Fibroblast of pulmonary artery (primary cell): ENCODE data around the gene MINDY1.

Experiments
- DNase-seq: peaks from one replicate; pipeline ENCODE4 v3.0.0-alpha.2; 2010; ENCODE audit warnings: low read depth
- H3K4me3 ChIP-seq: replicated peaks from 2 replicates; pipeline ENCODE4 v1.5.1; 2011; ENCODE audit warnings: low read depth, mild to moderate bottlenecking, control low read depth, low read length, moderate library complexity
- TF ChIP-seq, protein P1 (sequence below): IDR thresholded peaks from 2 replicates; pipeline ENCODE4 v1.5.1; 2011; ENCODE audit warnings: mild to moderate bottlenecking, control low read depth, low read length, inconsistent platforms; ENCODE audit errors: missing control alignments

The MINDY1 gene

GRCh38 chr1:151011154-151011850 is 4.6 kb upstream of the MINDY1 start:
- DNase-seq, result no peak
- no peak overlapping the region for H3K4me3 ChIP-seq
- TF ChIP-seq, protein P1, sequence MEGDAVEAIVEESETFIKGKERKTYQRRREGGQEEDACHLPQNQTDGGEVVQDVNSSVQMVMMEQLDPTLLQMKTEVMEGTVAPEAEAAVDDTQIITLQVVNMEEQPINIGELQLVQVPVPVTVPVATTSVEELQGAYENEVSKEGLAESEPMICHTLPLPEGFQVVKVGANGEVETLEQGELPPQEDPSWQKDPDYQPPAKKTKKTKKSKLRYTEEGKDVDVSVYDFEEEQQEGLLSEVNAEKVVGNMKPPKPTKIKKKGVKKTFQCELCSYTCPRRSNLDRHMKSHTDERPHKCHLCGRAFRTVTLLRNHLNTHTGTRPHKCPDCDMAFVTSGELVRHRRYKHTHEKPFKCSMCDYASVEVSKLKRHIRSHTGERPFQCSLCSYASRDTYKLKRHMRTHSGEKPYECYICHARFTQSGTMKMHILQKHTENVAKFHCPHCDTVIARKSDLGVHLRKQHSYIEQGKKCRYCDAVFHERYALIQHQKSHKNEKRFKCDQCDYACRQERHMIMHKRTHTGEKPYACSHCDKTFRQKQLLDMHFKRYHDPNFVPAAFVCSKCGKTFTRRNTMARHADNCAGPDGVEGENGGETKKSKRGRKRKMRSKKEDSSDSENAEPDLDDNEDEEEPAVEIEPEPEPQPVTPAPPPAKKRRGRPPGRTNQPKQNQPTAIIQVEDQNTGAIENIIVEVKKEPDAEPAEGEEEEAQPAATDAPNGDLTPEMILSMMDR, result no peak

DNA sequence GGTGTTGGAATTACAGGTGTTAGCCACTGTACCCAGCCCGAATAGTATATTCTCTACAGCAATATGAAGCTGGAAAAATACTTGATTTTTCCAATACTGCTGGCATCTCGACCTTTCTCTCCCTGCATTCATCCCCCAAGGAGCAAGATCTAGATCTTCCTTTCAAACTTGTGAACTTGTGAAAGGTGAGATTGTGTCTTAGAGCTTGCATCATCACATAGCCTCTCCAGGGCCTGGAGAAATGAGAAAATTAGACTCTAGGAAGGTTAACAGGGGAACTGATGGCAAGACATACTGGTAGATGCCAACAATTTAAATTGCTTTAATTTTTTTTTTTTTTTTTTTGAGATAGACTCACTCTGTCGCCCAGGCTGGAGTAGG is 3.6 kb upstream of the MINDY1 start:
- DNase-seq, result no peak
- TF ChIP-seq, protein P1, result no peak
- no peak overlapping the region for H3K4me3 ChIP-seq

DNA sequence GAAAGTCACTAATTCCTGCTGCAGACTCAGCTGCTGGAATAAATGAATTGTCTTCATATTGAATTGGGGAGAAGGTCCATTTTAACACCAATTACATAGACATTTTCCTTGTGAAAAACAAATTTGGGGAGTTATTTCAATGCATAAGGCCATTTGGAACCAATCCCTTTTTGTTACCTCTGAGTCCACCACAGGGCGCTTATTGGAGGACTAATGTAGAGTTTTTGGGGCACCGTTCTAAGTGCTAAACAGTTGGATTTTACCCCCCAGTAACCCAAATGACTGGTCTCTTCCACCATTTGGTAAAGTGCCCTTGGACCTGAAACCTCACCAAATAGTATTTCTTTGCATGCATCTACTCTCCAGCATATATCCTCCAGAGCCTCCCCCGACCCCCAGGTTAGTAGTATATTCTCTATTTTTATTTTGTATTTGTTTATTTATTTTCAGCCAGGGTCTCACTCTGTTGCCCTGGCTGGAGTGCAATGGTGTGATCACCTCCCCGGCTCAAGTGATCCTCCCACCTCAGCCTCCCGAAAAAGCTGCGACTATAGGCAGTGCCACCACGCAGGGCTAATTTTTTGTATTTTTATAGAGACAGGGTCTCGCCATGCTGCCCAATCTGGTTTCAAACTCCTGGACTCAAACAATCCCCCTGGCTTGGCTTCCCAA is 3.1 kb upstream of the MINDY1 start:
- TF ChIP-seq, protein P1, result no peak
- no peak for DNase-seq
- H3K4me3 ChIP-seq, result peak overlapping the region; percentile 98

DNA sequence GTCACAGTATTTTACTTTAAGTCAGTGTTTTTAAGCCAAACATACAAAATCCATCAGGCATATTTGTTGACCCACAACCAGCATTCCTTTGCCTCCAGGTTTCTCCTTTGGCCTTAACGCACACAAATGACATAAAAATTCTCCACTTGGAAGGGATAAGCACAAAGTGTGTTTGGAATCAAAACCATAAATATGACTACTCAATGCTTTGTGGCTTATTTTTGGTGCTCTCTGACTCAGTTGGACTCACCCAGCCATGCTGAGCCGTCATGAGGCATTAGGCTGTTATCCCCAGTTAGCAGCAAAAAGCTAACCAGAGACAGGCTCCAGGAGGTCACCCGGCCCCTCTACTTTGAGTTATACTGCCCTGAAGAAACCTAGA is 2.5 kb upstream of the MINDY1 start:
- no peak for DNase-seq
- TF ChIP-seq, protein P1, result no peak
- peak overlapping the region; percentile 98 for H3K4me3 ChIP-seq

DNA sequence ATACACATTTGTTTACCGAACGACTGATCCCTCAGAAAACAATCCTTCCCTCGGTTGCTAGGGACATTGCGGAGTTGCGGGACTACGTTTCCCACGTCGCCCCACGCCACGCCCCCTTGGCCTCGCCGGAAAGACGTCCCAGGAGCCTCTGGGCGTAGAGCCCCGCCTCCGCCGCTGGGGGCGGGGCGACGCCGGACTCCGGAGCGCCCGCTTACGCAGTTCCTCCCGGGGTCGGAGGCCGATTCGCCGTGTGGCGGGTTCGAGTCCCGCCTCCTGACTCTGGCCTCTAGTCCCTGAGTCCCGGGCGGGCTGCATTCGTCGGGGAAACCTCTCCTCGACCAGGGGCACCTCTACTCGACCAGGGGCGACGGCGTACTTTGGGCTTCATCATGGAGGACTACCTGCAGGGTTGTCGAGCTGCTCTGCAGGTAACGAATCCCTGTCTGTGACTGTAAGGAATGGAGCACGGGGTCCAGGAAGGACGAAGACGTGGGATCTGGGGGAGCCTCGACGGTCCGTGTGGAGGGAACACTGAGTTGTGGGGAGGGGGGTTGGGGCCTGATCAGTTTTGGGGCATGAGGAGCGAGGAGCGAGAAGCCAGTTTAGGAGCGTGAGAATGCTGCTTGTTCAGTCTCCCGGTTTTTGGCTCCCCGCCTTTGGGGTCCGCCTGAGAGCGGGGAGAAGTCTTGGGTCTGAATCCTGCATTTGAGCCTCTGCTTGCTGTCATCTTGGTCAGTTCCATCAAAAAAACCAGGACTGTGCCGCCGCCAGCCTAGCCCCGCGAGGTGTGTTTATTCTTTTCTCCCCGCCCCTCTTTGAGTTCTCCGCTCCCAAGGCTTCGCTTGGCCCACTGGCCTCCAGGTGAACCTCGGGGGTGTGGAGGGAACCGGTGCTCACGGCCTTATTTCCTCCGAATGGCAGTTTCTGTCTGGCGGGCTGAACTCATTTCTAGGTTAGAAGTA is 1.8 kb upstream of the MINDY1 start, which contains the start of gene PRUNE1:
PRUNE1 (plus strand) TSS at position 206 of the 962 bp plus-strand sequence; CDS start at position 390, 184 bp downstream.
- peak; percentile 99 for DNase-seq
- TF ChIP-seq, protein P1, result no peak
- peak within 1 kb of the TSS; percentile 98 for H3K4me3 ChIP-seq

DNA sequence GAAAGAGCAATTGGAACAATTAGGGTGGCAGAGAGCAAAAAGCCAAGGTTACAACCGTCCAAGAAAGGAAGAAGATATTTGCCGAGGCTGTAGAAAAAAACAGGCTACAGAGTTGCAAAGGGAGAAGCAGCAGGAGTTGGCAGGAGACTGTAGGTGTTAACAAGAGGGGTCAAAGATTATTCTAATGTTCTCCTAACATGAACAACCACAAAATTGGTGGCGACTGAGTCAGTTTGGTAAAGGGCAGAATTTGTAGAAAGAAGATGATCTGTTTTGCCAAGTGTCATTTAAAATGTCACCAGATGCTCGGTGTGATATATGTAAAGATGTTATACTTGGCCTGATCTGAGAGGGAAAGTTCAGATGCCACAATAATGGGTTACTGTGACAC is 1.1 kb upstream of the MINDY1 start:
- no peak for DNase-seq
- peak overlapping the region; percentile 98 for H3K4me3 ChIP-seq
- TF ChIP-seq, protein P1, result no peak
